CD4-positive, alpha-beta memory T cell (primary cell): ENCODE measurements around the gene VMAC. TPM values are rescaled to one million over a fixed set of nuclear protein-coding genes. Genes with fewer than 3 reads are reported as not detected.

ENCODE experiments used
- CTCF ChIA-PET: fragments of 350-600 bp; sonication (Branson Sonifier 250); formaldehyde crosslinking; loops from one replicate; lab custom pipeline; 2021; ENCODE audit warnings: inconsistent platforms; ENCODE audit not compliant: partially characterized antibody; lab: Charles Lee
- POLR2A ChIA-PET: fragments of 350-600 bp; sonication (Branson Sonifier 250); formaldehyde crosslinking; loops from one replicate; lab custom pipeline; 2021; ENCODE audit not compliant: partially characterized antibody; lab: Charles Lee
- DNase-seq, 5 donors: peaks; one replicate each; pipeline versions ENCODE4 v3.0.0 to v3.0.0-alpha.2; 2020 to 2022; ENCODE audit warnings: mixed read lengths in 1 of 5
- H3K27ac ChIP-seq: one replicate; pipeline ENCODE4 v1.7.0; 2013; ENCODE audit warnings: low read depth, low read length
- H3K27me3 ChIP-seq: 2 replicates; pipeline ENCODE4 v1.7.0; 2013; ENCODE audit warnings: mild to moderate bottlenecking, low read length, moderate library complexity; ENCODE audit not compliant: insufficient read depth
- H3K36me3 ChIP-seq: 2 replicates; pipeline ENCODE4 v1.7.0; 2013; ENCODE audit warnings: mild to moderate bottlenecking, low read length, moderate library complexity; ENCODE audit not compliant: insufficient read depth
- H3K4me1 ChIP-seq: 2 replicates; pipeline ENCODE4 v1.7.0; 2013; ENCODE audit warnings: mild to moderate bottlenecking, low read length, moderate library complexity; ENCODE audit not compliant: insufficient read depth
- H3K4me3 ChIP-seq, 2 donors: one replicate each; pipeline ENCODE4 v1.7.0; 2013; ENCODE audit warnings: low read length in 2 of 2, mild to moderate bottlenecking in 1 of 2
- H3K9me3 ChIP-seq, 2 donors: one replicate each; pipeline ENCODE4 v1.7.0; 2013; ENCODE audit warnings: low read length in 2 of 2, control low read depth in 1 of 2; ENCODE audit not compliant: control insufficient read depth in 1 of 2
- H3K27ac Mint-ChIP-seq, 7 donors: one replicate each; pipeline ENCODE4 v1.8.0; 2020 to 2021; ENCODE audit warnings: mixed read lengths in 7 of 7, mild to moderate bottlenecking in 6 of 7, inconsistent platforms in 3 of 7, moderate library complexity in 3 of 7
- H3K27me3 Mint-ChIP-seq, 2 donors: one replicate each; pipeline ENCODE4 v1.8.0; 2020 to 2021; ENCODE audit warnings: mixed read lengths in 2 of 2
- H3K36me3 Mint-ChIP-seq, 2 donors: one replicate each; pipeline ENCODE4 v1.8.0; 2020 to 2021; ENCODE audit warnings: mixed read lengths in 2 of 2, inconsistent platforms in 1 of 2, mild to moderate bottlenecking in 1 of 2
- H3K4me1 Mint-ChIP-seq, 4 donors: one replicate each; pipeline ENCODE4 v1.8.0; 2020 to 2021; ENCODE audit warnings: mixed read lengths in 4 of 4, mild to moderate bottlenecking in 1 of 4
- H3K4me3 Mint-ChIP-seq, 8 donors: one replicate each; pipeline ENCODE4 v1.8.0; 2020 to 2021; ENCODE audit warnings: mixed read lengths in 8 of 8, mild to moderate bottlenecking in 7 of 8, moderate library complexity in 6 of 8, inconsistent platforms in 3 of 8
- H3K9me3 Mint-ChIP-seq, 8 donors: one replicate each; pipeline ENCODE4 v1.8.0; 2020 to 2021; ENCODE audit warnings: mixed read lengths in 8 of 8, mild to moderate bottlenecking in 5 of 8, inconsistent platforms in 3 of 8, moderate library complexity in 1 of 8
- intact Hi-C: fragments of 100-400 bp; cut with micrococcal nuclease; formaldehyde crosslinking; loops from one replicate; pipeline ENCODE4 v1.15.1; 2023
- polyA plus RNA-seq, 2 donors: library from polyadenylated mRNA; unstranded; fragments of 300-500 nt; fragmentation: Illumina TruSeq; gene quantifications; one replicate each; pipeline ENCODE4 v1.2.3, GENCODE V29; 2021
- total RNA-seq, 2 experiments: library from RNA; stranded (reverse); gene quantifications; one replicate each; pipeline ENCODE4 v1.2.3, GENCODE V29; 2021

The VMAC gene
- total and polyA plus RNA-seq, 4 experiments from 2014 or later = 5.6 to 37.5 (median 21.4) TPM

- H3K27ac ChIP-seq = peak overlapping the region; percentile 47
- intact Hi-C loops = no loop called here
- H3K36me3 Mint-ChIP-seq = peaks cover 0 to 36% of the 10 kb centered on the region in 2 donors
- CTCF ChIA-PET = interaction anchor here (0.6 to 7.1 kb wide), 5 partner anchors 15 to 443 kb away, joined by 3 to 60 read pairs (median 3); no protein-coding TSS in a partner anchor
- no peaks in the 10 kb centered on the region for H3K27me3 Mint-ChIP-seq
- H3K27ac Mint-ChIP-seq = peak overlapping the region; percentile 83 to 96 (median 93)
- no peak for DNase-seq
- H3K4me1 Mint-ChIP-seq = peaks cover 66 to 95% (median 83%) of the 10 kb centered on the region in 4 donors
- H3K9me3 ChIP-seq = no peaks in the 10 kb centered on the region
- H3K9me3 Mint-ChIP-seq = no peaks in the 10 kb centered on the region
- H3K4me1 ChIP-seq = peaks cover 96% of the 10 kb centered on the region
- H3K27me3 ChIP-seq = no peaks in the 10 kb centered on the region
- H3K4me3 ChIP-seq = no peak overlapping the region
- H3K4me3 Mint-ChIP-seq = peak overlapping the region in 6 of 8 donors; percentile 21 to 75 (median 63)
- no peaks in the 10 kb centered on the region for H3K36me3 ChIP-seq
- POLR2A ChIA-PET = interaction anchor here (1.1 to 6.7 kb wide), 3 partner anchors 10 to 48 kb away, joined by 6 to 104 read pairs (median 23); partner anchors contain the start of genes RANBP3 and VMAC
These were observed 47.7 kb downstream of the VMAC start for GRCh38 chr19:5952193-5953029.

- H3K27ac Mint-ChIP-seq = peak overlapping the region; percentile 83 to 96 (median 93)
- no peaks in the 10 kb centered on the region for H3K9me3 Mint-ChIP-seq
- no peaks in the 10 kb centered on the region for H3K27me3 Mint-ChIP-seq
- peaks cover 66 to 95% (median 83%) of the 10 kb centered on the region in 4 donors for H3K4me1 Mint-ChIP-seq
- Histone ChIP-seq H3K27ac (peak overlapping the region; percentile 47), H3K4me1 (peaks cover 96% of the 10 kb centered on the region), H3K36me3 (no peaks in the 10 kb centered on the region), H3K27me3 (no peaks in the 10 kb centered on the region), H3K4me3 (peak overlapping the region in 1 of 2 donors; percentile 44), H3K9me3 (no peaks in the 10 kb centered on the region)
- POLR2A ChIA-PET = interaction anchor here (1.1 to 6.7 kb wide), 3 partner anchors 9 to 49 kb away, joined by 6 to 104 read pairs (median 7); partner anchors contain the start of gene VMAC
- peak overlapping the region in 7 of 8 donors; percentile 61 to 80 (median 74) for H3K4me3 Mint-ChIP-seq
- DNase-seq = no peak
- CTCF ChIA-PET = interaction anchor here (0.7 to 7.1 kb wide), 3 partner anchors 9 to 18 kb away, joined by 3 to 60 read pairs (median 4); no protein-coding TSS in a partner anchor
- H3K36me3 Mint-ChIP-seq = peaks cover 3 to 38% of the 10 kb centered on the region in 2 donors
- intact Hi-C loops = no loop called here
These were observed 48.4 kb downstream of the VMAC start for GRCh38 chr19:5953030-5953589.

- Mint-ChIP-seq H3K36me3 (peaks cover 3 to 35% of the 10 kb centered on the region in 2 donors), H3K27me3 (no peaks in the 10 kb centered on the region), H3K4me3 (peak overlapping the region; percentile 61 to 80 (median 73)), H3K4me1 (peaks cover 64 to 95% (median 81%) of the 10 kb centered on the region in 4 donors), H3K9me3 (no peaks in the 10 kb centered on the region), H3K27ac (peak overlapping the region; percentile 83 to 96 (median 93))
- ChIA-PET POLR2A (interaction anchor here (0.7 to 1.7 kb wide), 5 partner anchors 9 to 50 kb away, joined by 3 to 7 read pairs (median 5); partner anchors contain the start of gene VMAC), CTCF (interaction anchor here (0.7 to 7.1 kb wide), 4 partner anchors 9 to 149 kb away, joined by 3 to 60 read pairs (median 4); no protein-coding TSS in a partner anchor)
- no peaks in the 10 kb centered on the region for H3K9me3 ChIP-seq
- DNase-seq = peak in 2 of 5 donors; percentile 23 to 34
- intact Hi-C loops = no loop called here
- H3K36me3 ChIP-seq = no peaks in the 10 kb centered on the region
- H3K4me1 ChIP-seq = peaks cover 96% of the 10 kb centered on the region
- peak overlapping the region in 1 of 2 donors; percentile 44 for H3K4me3 ChIP-seq
- H3K27ac ChIP-seq = peak overlapping the region; percentile 47
- no peaks in the 10 kb centered on the region for H3K27me3 ChIP-seq
These were observed 49.1 kb downstream of the VMAC start for GRCh38 chr19:5953680-5954213.

GRCh38 chr19:5954293-5954692, 49.6 kb downstream of the VMAC start:
- H3K36me3 Mint-ChIP-seq = peaks cover 3 to 31% of the 10 kb centered on the region in 2 donors
- H3K9me3 Mint-ChIP-seq = no peaks in the 10 kb centered on the region
- H3K27ac Mint-ChIP-seq = peak overlapping the region; percentile 83 to 96 (median 93)
- peak overlapping the region in 7 of 8 donors; percentile 15 to 80 (median 74) for H3K4me3 Mint-ChIP-seq
- no peaks in the 10 kb centered on the region for H3K9me3 ChIP-seq
- no peaks in the 10 kb centered on the region for H3K27me3 ChIP-seq
- CTCF ChIA-PET = interaction anchor here (1.3 to 7.1 kb wide), 2 partner anchors 13 to 150 kb away, joined by 3 to 60 read pairs; no protein-coding TSS in a partner anchor
- POLR2A ChIA-PET = interaction anchor here (0.7 to 1.7 kb wide), 4 partner anchors 8 to 50 kb away, joined by 3 to 7 read pairs (median 5); no protein-coding TSS in a partner anchor
- intact Hi-C loops = no loop called here
- peak overlapping the region in 1 of 2 donors; percentile 44 for H3K4me3 ChIP-seq
- H3K27me3 Mint-ChIP-seq = no peaks in the 10 kb centered on the region
- peaks cover 96% of the 10 kb centered on the region for H3K4me1 ChIP-seq
- peaks cover 62 to 95% (median 81%) of the 10 kb centered on the region in 4 donors for H3K4me1 Mint-ChIP-seq
- H3K27ac ChIP-seq = peak overlapping the region; percentile 47
- H3K36me3 ChIP-seq = no peaks in the 10 kb centered on the region
- DNase-seq = no peak

- Histone ChIP-seq H3K4me1 (peaks cover 96% of the 10 kb centered on the region), H3K36me3 (no peaks in the 10 kb centered on the region), H3K27me3 (no peaks in the 10 kb centered on the region), H3K27ac (no peak overlapping the region), H3K4me3 (no peak overlapping the region), H3K9me3 (no peaks in the 10 kb centered on the region)
- no peaks in the 10 kb centered on the region for H3K9me3 Mint-ChIP-seq
- ChIA-PET POLR2A (interaction anchor here (1.0 kb wide), 1 partner anchor 51 kb away, joined by 3 read pairs; no protein-coding TSS in a partner anchor), CTCF (interaction anchor here (1.2 to 3.5 kb wide), 2 partner anchors 12 to 32 kb away, joined by 4 to 27 read pairs; no protein-coding TSS in a partner anchor)
- H3K27ac Mint-ChIP-seq = peak overlapping the region in 3 of 7 donors; percentile 18 to 62 (median 57)
- H3K4me3 Mint-ChIP-seq = peak overlapping the region in 1 of 8 donors; percentile 4
- peaks cover 3 to 26% of the 10 kb centered on the region in 2 donors for H3K36me3 Mint-ChIP-seq
- DNase-seq = no peak
- H3K4me1 Mint-ChIP-seq = peaks cover 54 to 95% (median 79%) of the 10 kb centered on the region in 4 donors
- no peaks in the 10 kb centered on the region for H3K27me3 Mint-ChIP-seq
- intact Hi-C loops = no loop called here
These were observed 50.9 kb downstream of the VMAC start for GRCh38 chr19:5955636-5955935.

GRCh38 chr19:5956323-5956722, 51.7 kb downstream of the VMAC start:
- no peaks in the 10 kb centered on the region for H3K9me3 Mint-ChIP-seq
- intact Hi-C loops = no loop called here
- H3K4me3 ChIP-seq = no peak overlapping the region

More at GRCh38 chr19:5956323-5956722, 51.7 kb downstream of the VMAC start:
- Histone ChIP-seq H3K9me3 (no peaks in the 10 kb centered on the region), H3K36me3 (no peaks in the 10 kb centered on the region), H3K27me3 (no peaks in the 10 kb centered on the region), H3K27ac (no peak overlapping the region), H3K4me1 (peaks cover 96% of the 10 kb centered on the region)
- peak overlapping the region in 6 of 7 donors; percentile 12 to 81 (median 76) for H3K27ac Mint-ChIP-seq
- POLR2A ChIA-PET = interaction anchor here (1.0 kb wide), 1 partner anchor 51 kb away, joined by 3 read pairs; no protein-coding TSS in a partner anchor
- CTCF ChIA-PET = interaction anchor here (1.2 to 3.5 kb wide), 2 partner anchors 11 to 31 kb away, joined by 4 to 27 read pairs; no protein-coding TSS in a partner anchor
- peaks cover 50 to 95% (median 78%) of the 10 kb centered on the region in 4 donors for H3K4me1 Mint-ChIP-seq
- no peak for DNase-seq
- peak overlapping the region in 2 of 8 donors; percentile 20 to 34 for H3K4me3 Mint-ChIP-seq
- peaks cover 3 to 26% of the 10 kb centered on the region in 2 donors for H3K36me3 Mint-ChIP-seq
- H3K27me3 Mint-ChIP-seq = no peaks in the 10 kb centered on the region
